ENCODE measurements around the gene FSCN2. TPM values are rescaled to one million over a fixed set of nuclear protein-coding genes. Genes with fewer than 3 reads are reported as not detected.

The FSCN2 gene
- total RNA-seq, 1 donor from 2014 or later = 6.6 TPM

GRCh38 chr17:81586096-81586495 is 57.9 kb downstream of the FSCN2 start:
- TF ChIP-seq CTCF (IDR thresholded peaks at IDR 0.05) (no peak), POLR2AphosphoS5 (IDR thresholded peaks at IDR 0.05; ENCODE audit: insufficient read depth in 1 of 2, low read depth in 1 of 2) (no peak)
- H3K36me3 ChIP-seq = peaks cover 0 to 84% of the 10 kb centered on the region in 2 donors
- H3K27ac ChIP-seq = no peak overlapping the region
- no peaks in the 10 kb centered on the region for H3K27me3 ChIP-seq
- intact Hi-C loops (cut with DNase I) = no loop called here
- H3K4me3 ChIP-seq = no peak overlapping the region
- no peaks in the 10 kb centered on the region for H3K4me1 ChIP-seq
- H3K9me3 ChIP-seq = no peaks in the 10 kb centered on the region
- no peak for DNase-seq (ENCODE audit: extremely low spot score in 2 of 2)

Small RNAs within 50 kb of the gene (small RNA-seq; reads per million reads assigned to genes)
- not detected for gene RF00019

Other genes with a start within 250 kb of the FSCN2 start
- 67.5 TPM for gene SLC38A10, start 233.1 kb upstream of the FSCN2 start, total RNA-seq
- gene BAHCC1, start 132.9 kb upstream of the FSCN2 start, total RNA-seq = 9.1 TPM
- gene ACTG1, start 15.6 kb upstream of the FSCN2 start, total RNA-seq = 2,441 TPM
- gene FAAP100, start 24.0 kb downstream of the FSCN2 start, total RNA-seq = 21.4 TPM
- gene NPLOC4, start 108.7 kb downstream of the FSCN2 start, total RNA-seq = 68.3 TPM
- not detected for gene TSPAN10, start 108.8 kb downstream of the FSCN2 start, total RNA-seq
- not detected for gene PDE6G, start 128.2 kb downstream of the FSCN2 start, total RNA-seq
- gene OXLD1, start 138.2 kb downstream of the FSCN2 start, total RNA-seq = 43.0 TPM
- gene CCDC137, start 138.4 kb downstream of the FSCN2 start, total RNA-seq = 13.8 TPM
- gene ARL16, start 155.4 kb downstream of the FSCN2 start, total RNA-seq = 24.1 TPM
- 72.9 TPM for gene HGS, start 155.6 kb downstream of the FSCN2 start, total RNA-seq
- gene MRPL12, start 175.0 kb downstream of the FSCN2 start, total RNA-seq = 77.3 TPM
- 2.9 TPM for gene SLC25A10, start 183.9 kb downstream of the FSCN2 start, total RNA-seq